Coronary artery (tissue), 2 donors: ENCODE data around the gene CLEC4A.
"Not testable (repeated sequence)": the region's sequence is repeated elsewhere in the genome, so short reads cannot be mapped to it uniquely, and the experiment has no call there.

Experiments used
- DNase-seq: peaks from one replicate; pipeline ENCODE4 v3.0.0-alpha.2; 2017; ENCODE audit warnings: low spot score
- H3K27ac ChIP-seq, 2 donors: fragments of 200-600 bp; sonication (generic); one replicate each; pipeline ENCODE4 v1.5.1; 2016 to 2019
- H3K4me3 ChIP-seq: fragments of 200-600 bp; sonication (generic); 2 replicates; pipeline ENCODE4 v1.5.1; 2016; ENCODE audit warnings: mild to moderate bottlenecking, moderate library complexity
- TF ChIP-seq, protein P1 (sequence below): fragments of 200-600 bp; sonication (generic); IDR thresholded peaks from one replicate; pipeline ENCODE4 v1.5.1; 2019; ENCODE audit warnings: antibody characterized with exemption

CLEC4A gene

DNA sequence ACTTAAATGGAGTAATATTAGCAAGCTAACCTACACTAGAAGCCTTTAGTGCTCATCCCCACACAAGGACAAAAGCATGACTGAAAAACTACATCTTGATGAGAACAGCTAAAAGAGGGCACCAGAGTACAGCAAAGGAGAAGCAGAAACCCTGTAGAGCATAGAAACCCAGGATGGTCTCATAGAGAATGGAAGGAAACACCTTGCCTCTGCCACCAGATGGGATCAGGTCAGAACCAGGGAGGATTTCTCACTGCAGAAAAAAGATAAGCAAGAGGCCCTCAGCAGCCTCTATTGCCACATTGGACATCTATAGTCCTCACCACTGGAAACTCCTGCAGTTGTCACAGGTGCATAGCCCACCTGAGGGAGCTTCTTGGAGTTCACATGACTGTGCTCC is 19.8 kb downstream of the CLEC4A start:
- TF ChIP-seq, protein P1, sequence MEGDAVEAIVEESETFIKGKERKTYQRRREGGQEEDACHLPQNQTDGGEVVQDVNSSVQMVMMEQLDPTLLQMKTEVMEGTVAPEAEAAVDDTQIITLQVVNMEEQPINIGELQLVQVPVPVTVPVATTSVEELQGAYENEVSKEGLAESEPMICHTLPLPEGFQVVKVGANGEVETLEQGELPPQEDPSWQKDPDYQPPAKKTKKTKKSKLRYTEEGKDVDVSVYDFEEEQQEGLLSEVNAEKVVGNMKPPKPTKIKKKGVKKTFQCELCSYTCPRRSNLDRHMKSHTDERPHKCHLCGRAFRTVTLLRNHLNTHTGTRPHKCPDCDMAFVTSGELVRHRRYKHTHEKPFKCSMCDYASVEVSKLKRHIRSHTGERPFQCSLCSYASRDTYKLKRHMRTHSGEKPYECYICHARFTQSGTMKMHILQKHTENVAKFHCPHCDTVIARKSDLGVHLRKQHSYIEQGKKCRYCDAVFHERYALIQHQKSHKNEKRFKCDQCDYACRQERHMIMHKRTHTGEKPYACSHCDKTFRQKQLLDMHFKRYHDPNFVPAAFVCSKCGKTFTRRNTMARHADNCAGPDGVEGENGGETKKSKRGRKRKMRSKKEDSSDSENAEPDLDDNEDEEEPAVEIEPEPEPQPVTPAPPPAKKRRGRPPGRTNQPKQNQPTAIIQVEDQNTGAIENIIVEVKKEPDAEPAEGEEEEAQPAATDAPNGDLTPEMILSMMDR, result no peak
- Histone ChIP-seq H3K27ac (no peak overlapping the region), H3K4me3 (no peak overlapping the region)
- DNase-seq, result no peak

DNA sequence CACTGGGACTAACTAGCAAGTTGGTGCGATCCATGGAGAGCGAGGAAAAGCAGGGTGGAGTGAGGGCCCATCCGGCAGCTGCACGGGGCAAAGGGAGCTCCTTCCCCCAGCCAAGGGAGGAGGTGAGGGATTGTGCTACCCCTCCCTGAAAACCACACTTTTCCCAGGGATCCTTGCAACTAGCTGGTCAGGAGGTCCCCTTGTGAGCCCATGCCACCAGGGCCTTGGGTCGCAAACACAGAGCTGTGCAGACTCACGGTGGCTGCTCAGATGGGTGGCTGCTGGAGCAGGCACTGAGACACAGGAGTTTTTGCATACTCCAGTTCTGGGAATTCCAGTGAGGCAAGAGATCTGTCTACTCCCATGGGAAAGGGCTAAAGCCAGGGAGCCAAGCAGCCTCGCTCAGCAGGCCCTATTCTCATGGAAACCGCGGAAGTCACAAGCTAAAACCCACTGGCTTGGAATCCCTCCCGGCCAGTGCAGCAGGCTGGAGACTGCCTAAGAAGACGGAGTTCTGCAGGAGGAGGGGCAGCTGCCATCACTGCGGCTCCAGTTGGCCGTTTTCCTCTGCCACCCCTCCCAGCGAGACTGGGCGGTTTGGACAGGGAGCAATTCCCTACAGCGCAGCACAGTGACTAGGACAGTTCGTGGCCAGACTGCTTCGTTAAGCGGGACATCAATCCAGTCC is 22.5 kb downstream of the CLEC4A start:
- Histone ChIP-seq H3K27ac (peak overlapping the region; percentile 74 to 85), H3K4me3 (peak overlapping the region; percentile 62)
- DNase-seq, result peak; percentile 92
- TF ChIP-seq, protein P1, result no peak

DNA sequence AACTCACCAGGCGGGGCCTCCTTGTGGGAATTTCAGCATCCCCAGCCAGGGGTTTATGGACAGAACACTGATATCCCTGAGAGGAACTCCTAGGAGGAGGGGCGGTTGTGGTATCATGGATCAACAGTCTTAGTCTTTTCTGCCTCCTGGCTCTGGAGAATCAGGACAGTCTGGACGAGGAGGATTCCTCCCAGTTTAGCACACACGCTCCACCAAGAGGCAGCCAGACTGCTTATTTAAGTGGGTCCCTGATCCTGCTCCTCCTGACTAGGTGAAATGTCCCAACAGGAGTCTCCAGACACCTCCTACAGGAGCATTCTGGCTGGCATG is 23.0 kb downstream of the CLEC4A start:
- TF ChIP-seq, protein P1, result no peak
- no peak for DNase-seq
- peak overlapping the region; percentile 74 to 85 for H3K27ac ChIP-seq
- peak overlapping the region; percentile 62 for H3K4me3 ChIP-seq

DNA sequence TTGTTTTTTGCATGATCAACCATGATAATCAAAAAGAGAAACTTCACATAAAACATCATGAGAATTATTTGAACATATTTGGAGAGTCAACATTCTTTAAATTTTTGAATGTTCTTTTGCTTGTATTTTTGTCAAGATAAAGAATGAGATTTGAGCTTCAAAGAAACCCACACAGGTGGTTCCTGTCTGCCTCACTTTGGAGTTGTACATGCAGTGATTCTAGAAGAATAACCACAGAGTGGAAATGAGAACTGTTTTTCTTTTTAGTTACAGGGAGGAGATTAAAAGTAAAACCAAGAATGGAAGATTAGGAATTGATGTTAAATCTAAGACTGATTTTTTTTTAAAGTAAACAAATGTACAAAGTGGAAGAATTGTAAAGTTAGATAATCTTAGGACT is 31.1 kb downstream of the CLEC4A start:
- DNase-seq, result no peak
- TF ChIP-seq, protein P1, result no peak
- no peak overlapping the region for H3K27ac ChIP-seq

DNA sequence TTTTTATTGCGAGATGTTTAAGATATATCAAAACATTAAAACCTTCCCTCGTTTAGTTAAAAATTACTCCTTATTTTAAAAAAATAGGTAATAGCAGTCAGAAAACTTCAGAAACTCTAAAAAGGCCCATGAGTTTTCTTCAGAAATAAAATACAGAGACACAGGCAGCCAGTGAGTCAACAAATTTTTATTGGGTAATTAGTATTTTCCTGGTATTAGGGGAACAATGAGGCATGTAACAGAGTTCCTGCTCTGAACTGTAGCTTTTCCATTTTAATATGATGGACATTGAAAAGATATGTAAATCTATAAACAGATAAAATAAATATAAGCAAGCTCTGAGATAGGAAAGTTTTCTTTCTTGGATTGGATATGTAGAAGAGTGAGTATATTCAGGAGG is 33.0 kb downstream of the CLEC4A start:
- TF ChIP-seq, protein P1, result no peak
- no peak for DNase-seq
- Histone ChIP-seq H3K4me3 (no peak overlapping the region), H3K27ac (no peak overlapping the region)

More for the DNA sequence above, 31.1 kb downstream of the CLEC4A start:
- no peak overlapping the region for H3K4me3 ChIP-seq

DNA sequence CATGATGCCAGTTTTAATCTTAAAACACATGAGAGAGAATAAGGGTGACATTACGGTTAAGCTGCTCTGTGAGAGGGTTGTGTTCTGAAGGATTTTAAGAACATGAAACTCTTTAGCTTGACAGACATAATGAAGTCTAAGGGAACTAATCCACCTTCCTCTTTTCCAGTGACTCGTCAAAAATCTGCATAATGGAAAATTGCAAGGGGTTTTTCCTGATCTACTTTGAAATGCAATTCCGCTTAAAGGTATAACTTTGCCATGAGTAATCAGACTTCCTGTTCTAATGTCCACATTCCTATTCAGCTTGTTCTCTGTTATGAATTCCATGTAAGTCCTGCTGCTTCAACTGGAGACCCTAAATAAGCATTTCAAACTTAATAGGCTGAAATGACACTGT is 33.4 kb downstream of the CLEC4A start, which contains the start of gene ZNF705A:
Gene ZNF705A (plus strand): TSS at position 171 of the 400 bp plus-strand sequence. CDS start 15,611 bp downstream, outside the sequence.
- H3K4me3 ChIP-seq, result no peak within 1 kb of the TSS
- H3K27ac ChIP-seq, result no peak within 1 kb of the TSS
- DNase-seq, result no peak
- TF ChIP-seq, protein P1, result no peak

DNA sequence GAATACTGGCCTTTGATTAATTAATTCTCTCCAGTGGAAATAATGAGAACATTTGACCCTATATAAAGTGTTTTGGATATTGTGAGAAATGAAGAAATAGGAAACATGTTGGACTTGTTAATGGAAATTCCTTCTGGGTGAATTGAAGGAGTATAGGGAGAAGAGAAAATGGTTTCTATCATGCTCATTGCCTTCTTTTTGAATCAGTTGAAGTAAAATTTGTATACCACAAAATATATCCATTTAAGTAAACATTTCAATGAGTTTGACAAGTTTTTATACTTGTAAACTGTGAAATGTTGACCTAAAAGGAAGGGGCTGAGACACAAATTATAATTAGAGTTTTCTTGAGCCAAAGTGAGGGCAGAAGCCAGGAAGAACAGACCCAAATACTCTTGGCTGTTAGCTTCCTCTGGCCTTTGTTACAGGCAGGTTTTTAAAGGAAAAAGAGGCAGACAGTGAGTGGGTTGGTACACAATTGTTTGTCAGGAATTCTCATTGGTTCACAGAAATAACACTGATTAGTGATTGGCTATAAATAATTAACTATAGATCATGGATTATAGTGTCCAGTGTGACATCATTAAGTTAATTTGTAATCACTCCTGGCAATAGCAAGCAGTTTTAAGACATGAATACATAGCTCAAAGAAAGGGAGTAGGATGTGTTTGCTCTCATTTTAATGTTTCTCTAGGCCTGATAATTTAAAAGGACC is 34.2 kb downstream of the CLEC4A start:
- Histone ChIP-seq H3K4me3 (no peak overlapping the region), H3K27ac (no peak overlapping the region)
- TF ChIP-seq, protein P1, result no peak
- DNase-seq, result no peak

DNA sequence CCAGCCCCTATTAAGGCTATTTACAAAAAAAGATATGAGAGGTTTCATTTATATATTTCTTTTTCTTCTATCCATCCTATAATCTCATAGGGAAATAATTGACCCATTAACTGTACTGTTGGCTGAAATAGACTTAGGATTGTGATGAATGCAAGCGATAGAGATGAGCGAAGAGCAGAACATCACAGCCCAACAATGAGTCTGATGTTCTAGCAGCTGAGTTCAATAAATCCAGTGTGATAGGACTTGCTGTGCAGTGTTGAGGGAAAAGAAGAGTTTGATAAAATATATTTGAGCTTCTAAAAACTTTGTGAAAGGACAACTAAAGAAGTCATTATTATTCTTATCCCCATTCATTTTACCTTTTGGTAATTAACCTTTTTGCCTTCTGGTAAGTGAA is 49.5 kb downstream of the CLEC4A start:
- DNase-seq, H3K4me3 ChIP-seq, H3K27ac ChIP-seq: not testable (repeated sequence)
